Thyroid gland (tissue), 4 donors: Measurements from ENCODE around the gene MZT2B. TPM values are rescaled to one million over a fixed set of nuclear protein-coding genes. Genes with fewer than 3 reads are reported as not detected.
"Not testable (repeated sequence)": the region's sequence is repeated elsewhere in the genome, so short reads cannot be mapped to it uniquely, and the experiment has no call there.

Experiments
- DNase-seq, 2 donors: peaks; one replicate each; pipeline ENCODE4 v3.0.0-alpha.2; 2019
- H3K27ac ChIP-seq, 3 donors: fragments of 200-600 bp; sonication (generic); 1 replicate in 2 of 3; 2 replicates in 1 of 3; pipeline ENCODE4 v1.5.1; 2016 to 2019; ENCODE audit warnings: mild to moderate bottlenecking in 1 of 3, moderate library complexity in 1 of 3
- H3K27me3 ChIP-seq: fragments of 200-600 bp; sonication (generic); one replicate; pipeline ENCODE4 v1.5.1; 2019
- H3K36me3 ChIP-seq, 2 donors: fragments of 200-600 bp; sonication (generic); one replicate each; pipeline ENCODE4 v1.5.1; 2016 to 2019
- H3K4me1 ChIP-seq, 2 donors: fragments of 200-600 bp; sonication (generic); one replicate each; pipeline ENCODE4 v1.5.1; 2017 to 2019
- H3K4me3 ChIP-seq, 3 donors: fragments of 200-600 bp; sonication (generic); replicated peaks in 1 of 3; 1 replicate in 2 of 3; 2 replicates in 1 of 3; pipeline ENCODE4 v1.5.1; 2016; ENCODE audit warnings: mild to moderate bottlenecking in 1 of 3
- H3K9me3 ChIP-seq: fragments of 200-600 bp; sonication (generic); one replicate; pipeline ENCODE4 v1.5.1; 2017
- WGBS, 2 donors: methylation state at CpG; one replicate each; pipeline ENCODE4 v1.1.5; 2017; 5-methylcytosine and 5-hydroxymethylcytosine counted together
- intact Hi-C: fragments of 100-400 bp; cut with DNase I; formaldehyde crosslinking; loops from one replicate; pipeline ENCODE4 v1.15.1; 2023
- total RNA-seq, 4 donors: library from RNA; depleted of rRNA; stranded (reverse); fragments of >200 nt; gene quantifications; one replicate each; pipeline ENCODE4 v1.2.3, GENCODE V29; 2016
- TF ChIP-seq, protein P1 (sequence below), 6 experiments: fragments of 200-600 bp in 3 of 6; fragments of 450-650 bp in 3 of 6; sonication (generic) in 3 of 6; IDR thresholded peaks; one replicate each; pipeline ENCODE4 v1.5.1; 2016 to 2019; ENCODE audit warnings: antibody characterized with exemption in 6 of 6, mild to moderate bottlenecking in 2 of 6, inconsistent platforms in 1 of 6, moderate library complexity in 1 of 6

MZT2B gene
- total RNA-seq, 4 donors from 2014 or later: 135 to 237 (median 221) TPM

DNA sequence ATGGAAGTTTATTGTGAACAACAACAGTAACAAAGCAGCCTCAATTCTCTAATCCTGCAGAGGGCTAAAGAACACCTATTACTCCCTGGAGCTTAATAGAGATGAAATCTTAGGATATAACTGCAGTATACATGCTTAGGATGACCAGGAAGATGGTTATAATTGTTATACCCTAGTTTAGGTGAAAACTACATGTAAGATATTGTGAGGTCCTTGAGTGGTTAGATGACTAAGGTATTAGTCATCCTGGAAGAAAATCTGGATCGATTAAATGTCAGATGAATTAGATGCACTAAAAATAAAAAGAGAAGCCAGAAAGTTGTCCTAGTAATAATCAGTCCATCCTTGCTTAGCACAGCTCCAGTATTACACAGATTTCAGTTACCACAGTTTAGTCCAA, 38.4 kb downstream of the MZT2B start:
- H3K4me1 ChIP-seq, H3K9me3 ChIP-seq, DNase-seq, H3K36me3 ChIP-seq, H3K4me3 ChIP-seq, H3K27ac ChIP-seq, intact Hi-C loops, H3K27me3 ChIP-seq: not testable (repeated sequence)
- 59 to 67% methylated on average over 1 of the region's 1 CpG for WGBS, 2 donors

DNA sequence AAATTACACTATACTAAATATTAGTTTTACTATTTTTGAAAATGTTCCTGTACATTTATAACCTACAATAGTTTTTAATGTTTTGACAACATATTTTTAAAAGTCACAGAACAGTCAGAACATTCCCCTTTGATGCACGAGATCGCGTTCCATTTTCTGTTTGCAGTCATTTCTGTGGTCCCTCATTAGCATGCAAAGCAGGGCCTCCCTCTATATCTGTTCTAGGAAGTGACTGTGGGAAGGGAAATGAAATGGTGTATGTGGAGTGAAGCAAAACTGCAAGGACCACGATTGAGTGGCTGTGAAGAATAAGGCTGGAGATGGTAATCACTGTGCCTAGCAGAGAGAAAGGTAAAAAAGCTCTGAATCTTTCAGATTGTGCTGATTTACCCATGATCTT, 40.5 kb downstream of the MZT2B start:
- H3K4me1 ChIP-seq, H3K36me3 ChIP-seq, DNase-seq, H3K4me3 ChIP-seq, H3K27ac ChIP-seq, H3K9me3 ChIP-seq, H3K27me3 ChIP-seq, intact Hi-C loops: not testable (repeated sequence)
- WGBS, 2 donors: 52 to 55% methylated on average over 4 of the region's 4 CpGs

DNA sequence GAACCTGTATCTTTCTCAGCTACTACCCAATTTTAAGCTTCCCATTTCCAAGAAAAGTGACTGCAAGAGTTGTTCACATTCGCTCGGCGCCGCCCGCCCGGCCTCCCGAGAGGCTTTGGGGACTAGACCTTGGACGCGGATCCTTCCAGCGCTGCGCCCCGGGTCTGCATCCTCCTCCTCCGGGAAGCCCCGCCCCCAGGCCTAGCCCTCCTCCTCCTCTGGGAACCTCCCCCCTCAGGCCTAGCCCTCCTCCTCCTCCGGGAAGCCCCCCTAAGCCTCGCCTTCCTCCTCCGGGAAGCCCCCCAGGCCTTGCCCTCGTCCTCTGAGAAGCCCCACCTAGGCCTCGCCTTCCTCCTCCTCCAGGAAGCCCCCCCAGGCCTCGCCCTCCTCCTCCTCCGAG, 45.9 kb downstream of the MZT2B start:
- H3K4me1 ChIP-seq, H3K36me3 ChIP-seq, H3K9me3 ChIP-seq, H3K27me3 ChIP-seq, H3K27ac ChIP-seq, DNase-seq, intact Hi-C loops, H3K4me3 ChIP-seq: not testable (repeated sequence)
- WGBS, 2 donors: 94 to 96% methylated on average over 21 of the region's 21 CpGs

DNA sequence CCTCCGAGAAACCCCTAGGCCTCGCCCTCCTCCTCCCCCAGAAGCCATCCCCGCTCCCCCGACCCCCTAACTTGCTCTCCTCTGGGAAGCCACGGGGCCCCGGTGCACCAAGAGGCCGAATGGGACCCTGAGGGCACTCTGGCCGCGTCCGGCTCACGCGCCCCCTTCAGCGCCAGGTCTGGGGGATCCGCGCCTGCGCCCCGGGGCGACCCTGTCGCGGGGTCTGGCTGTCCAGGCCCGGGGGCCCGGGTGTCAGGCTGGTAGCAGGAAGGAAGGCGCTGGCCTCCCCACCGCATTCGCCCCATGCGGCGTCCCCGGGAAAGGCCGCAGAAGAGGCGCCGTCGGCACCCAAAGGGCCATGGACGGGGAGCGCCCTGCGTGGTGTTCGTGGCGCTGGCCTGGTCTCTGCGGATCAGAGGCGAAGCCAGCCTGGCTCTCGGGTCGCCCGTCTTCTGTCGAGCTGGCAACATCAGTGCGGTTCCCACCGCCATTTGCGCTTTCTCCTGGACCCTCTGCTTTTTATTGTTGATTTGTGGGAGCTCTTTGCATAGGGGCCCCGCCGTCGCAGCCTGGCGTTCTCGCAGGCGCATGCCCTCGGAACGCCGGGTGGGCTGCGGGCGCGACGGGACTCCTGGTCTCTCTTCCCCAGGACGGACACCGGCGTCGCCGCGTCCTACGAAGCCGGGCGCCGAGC, 46.6 kb downstream of the MZT2B start:
- DNase-seq, H3K27ac ChIP-seq, H3K4me3 ChIP-seq, H3K36me3 ChIP-seq, H3K4me1 ChIP-seq, intact Hi-C loops, H3K9me3 ChIP-seq, H3K27me3 ChIP-seq: not testable (repeated sequence)
- WGBS, 2 donors: 71 to 91% methylated on average over 23 to 32 of the region's 69 CpGs

DNA sequence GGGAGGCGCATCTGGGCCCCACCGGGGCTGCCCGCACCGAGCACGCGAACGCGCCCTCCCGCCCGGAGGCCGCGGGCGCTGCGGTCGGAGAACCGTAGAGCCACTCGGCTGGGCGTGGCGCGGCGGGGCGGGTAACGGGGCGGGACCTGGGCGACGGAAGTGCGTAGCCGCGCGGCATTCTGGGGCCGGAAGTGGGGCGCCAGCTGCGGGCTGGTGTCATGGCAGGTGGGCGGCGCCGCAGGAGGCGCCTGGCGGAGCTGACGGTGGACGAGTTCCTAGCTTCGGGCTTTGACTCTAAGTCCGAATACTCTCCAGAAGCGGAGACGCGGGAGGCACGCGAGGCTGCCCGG, 47.1 kb downstream of the MZT2B start:
- intact Hi-C loops, H3K4me1 ChIP-seq, H3K9me3 ChIP-seq, H3K27ac ChIP-seq, H3K4me3 ChIP-seq, H3K36me3 ChIP-seq, H3K27me3 ChIP-seq: not testable (repeated sequence)
- DNase-seq: peak; percentile 36 to 42
- 20 to 43% methylated on average over 1 to 36 of the region's 48 CpGs for WGBS, 2 donors

DNA sequence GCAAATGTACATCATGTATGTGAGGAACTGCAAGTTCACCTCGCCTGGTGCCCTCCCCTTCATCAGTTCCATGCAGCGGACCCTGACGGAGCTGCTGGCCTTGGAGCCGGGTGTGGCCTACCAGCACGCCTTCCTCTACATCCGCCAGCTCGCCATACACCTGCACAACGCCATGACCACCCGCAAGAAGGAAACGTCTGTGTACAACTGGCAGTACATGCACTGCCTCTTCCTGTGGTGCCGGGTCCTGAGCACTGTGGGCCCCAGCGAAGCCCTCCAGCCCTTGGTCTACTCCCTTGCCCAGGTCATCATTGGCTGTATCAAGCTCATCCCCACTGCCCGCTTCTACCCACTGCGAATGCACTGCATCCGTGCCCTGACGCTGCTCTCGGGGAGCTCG, 48.3 kb downstream of the MZT2B start:
- H3K9me3 ChIP-seq, H3K4me3 ChIP-seq, H3K27ac ChIP-seq, H3K27me3 ChIP-seq, H3K36me3 ChIP-seq, DNase-seq, H3K4me1 ChIP-seq, intact Hi-C loops: not testable (repeated sequence)
- 93% methylated on average over 15 to 18 of the region's 18 CpGs for WGBS, 2 donors

DNA sequence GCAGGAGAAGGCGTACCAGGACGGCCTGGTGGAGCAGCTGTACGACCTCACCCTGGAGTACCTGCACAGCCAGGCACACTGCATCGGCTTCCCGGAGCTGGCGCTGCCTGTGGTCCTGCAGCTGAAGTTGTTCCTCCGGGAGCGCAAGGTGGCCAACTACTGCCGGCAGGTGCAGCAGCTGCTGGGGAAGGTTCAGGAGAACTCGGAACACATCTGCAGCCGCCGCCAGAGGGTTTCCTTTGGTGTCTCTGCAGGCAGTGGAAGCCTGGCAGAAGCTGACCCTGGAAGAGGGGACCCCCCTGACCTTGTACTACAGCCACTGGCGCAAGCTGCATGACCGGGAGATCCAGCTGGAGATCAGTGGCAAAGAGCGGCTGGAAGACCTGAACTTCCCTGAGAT, 48.8 kb downstream of the MZT2B start:
- H3K27ac ChIP-seq, DNase-seq, H3K27me3 ChIP-seq, H3K4me1 ChIP-seq, H3K4me3 ChIP-seq, intact Hi-C loops, H3K36me3 ChIP-seq, H3K9me3 ChIP-seq: not testable (repeated sequence)
- WGBS, 2 donors: 83 to 88% methylated on average over 9 to 11 of the region's 15 CpGs

DNA sequence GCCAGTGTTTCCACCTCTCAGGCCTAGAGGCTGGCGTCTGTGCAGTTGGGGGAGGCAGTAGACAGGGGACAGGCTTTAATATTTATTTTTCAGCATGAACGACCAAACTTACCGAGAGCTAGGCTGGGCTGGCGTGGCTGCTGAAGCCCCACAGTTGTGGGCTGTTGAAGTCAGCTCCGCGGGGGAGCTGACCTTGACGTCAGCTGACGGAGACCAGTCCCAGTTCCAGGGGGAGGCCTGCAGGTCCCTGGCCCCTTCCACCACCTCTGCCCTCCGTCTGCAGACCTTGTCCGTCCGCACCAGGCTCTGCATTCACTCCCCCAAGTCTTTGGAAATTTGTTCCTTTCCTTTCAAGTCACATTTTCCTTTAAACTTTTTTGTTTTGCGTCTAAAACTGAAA, 49.6 kb downstream of the MZT2B start:
- H3K4me3 ChIP-seq: no peak overlapping the region
- no peak for DNase-seq
- no peaks in the 10 kb centered on the region for H3K9me3 ChIP-seq
- intact Hi-C loops: no loop called here
- H3K4me1 ChIP-seq: no peaks in the 10 kb centered on the region
- TF ChIP-seq, protein P1, sequence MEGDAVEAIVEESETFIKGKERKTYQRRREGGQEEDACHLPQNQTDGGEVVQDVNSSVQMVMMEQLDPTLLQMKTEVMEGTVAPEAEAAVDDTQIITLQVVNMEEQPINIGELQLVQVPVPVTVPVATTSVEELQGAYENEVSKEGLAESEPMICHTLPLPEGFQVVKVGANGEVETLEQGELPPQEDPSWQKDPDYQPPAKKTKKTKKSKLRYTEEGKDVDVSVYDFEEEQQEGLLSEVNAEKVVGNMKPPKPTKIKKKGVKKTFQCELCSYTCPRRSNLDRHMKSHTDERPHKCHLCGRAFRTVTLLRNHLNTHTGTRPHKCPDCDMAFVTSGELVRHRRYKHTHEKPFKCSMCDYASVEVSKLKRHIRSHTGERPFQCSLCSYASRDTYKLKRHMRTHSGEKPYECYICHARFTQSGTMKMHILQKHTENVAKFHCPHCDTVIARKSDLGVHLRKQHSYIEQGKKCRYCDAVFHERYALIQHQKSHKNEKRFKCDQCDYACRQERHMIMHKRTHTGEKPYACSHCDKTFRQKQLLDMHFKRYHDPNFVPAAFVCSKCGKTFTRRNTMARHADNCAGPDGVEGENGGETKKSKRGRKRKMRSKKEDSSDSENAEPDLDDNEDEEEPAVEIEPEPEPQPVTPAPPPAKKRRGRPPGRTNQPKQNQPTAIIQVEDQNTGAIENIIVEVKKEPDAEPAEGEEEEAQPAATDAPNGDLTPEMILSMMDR (IDR thresholded peaks at IDR 0.05): no peak
- 79 to 80% methylated on average over 12 of the region's 12 CpGs for WGBS, 2 donors
- no peaks in the 10 kb centered on the region for H3K36me3 ChIP-seq
- H3K27ac ChIP-seq: no peak overlapping the region
- H3K27me3 ChIP-seq: no peaks in the 10 kb centered on the region

DNA sequence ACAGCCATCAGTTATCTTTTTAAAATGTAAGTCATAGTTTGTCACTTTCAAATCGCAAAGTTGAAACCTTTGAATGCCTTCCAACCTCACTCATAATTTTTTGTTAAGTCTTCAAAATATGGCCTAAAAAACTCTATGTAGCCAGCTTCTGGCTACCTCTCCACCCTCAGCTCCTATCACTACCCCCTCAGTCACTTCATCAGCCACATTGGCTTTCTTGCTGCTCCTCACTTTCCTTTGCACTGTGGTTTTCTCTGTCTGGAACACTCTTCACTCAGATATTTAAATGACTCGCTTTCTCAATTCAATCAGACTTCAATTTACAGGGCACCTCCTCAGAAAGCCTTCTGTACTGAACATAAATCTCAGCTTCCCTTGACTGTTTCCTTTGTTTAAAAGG, 51.0 kb downstream of the MZT2B start:
- H3K4me3 ChIP-seq, H3K9me3 ChIP-seq, DNase-seq, H3K36me3 ChIP-seq, H3K27me3 ChIP-seq, intact Hi-C loops, H3K4me1 ChIP-seq, H3K27ac ChIP-seq: not testable (repeated sequence)
- WGBS, 2 donors: 82 to 94% methylated on average over 2 of the region's 2 CpGs

DNA sequence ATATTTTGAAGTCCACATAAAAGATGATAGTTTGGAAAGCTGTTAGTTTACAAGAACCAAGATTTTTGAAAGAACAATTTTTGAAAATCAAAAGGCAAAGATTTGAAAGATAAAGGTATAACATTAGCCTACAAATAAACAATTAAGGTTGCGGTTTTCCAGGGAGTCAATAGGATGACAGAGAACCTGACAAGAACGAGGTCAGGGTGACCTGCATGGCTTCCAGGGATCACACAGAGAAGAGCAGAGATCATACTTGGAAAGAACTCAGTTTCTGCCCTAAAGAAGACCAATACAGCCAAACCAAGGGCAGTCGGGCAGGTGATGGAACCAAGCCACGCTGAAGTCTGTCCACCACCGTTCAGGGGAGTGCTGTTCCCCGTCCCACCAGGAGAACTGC, 57.5 kb downstream of the MZT2B start:
- intact Hi-C loops, H3K9me3 ChIP-seq, H3K36me3 ChIP-seq, H3K4me3 ChIP-seq, H3K4me1 ChIP-seq, DNase-seq, H3K27ac ChIP-seq, H3K27me3 ChIP-seq: not testable (repeated sequence)
- WGBS, 2 donors: 78 to 79% methylated on average over 6 of the region's 6 CpGs
